Erythroblast (primary cell): ENCODE data around the gene AHNAK2.

Experiments
- GATA1 ChIP-seq: IDR thresholded peaks from 2 replicates; pipeline ENCODE4 v1.6.1; 2011; ENCODE audit warnings: low read depth, mild to moderate bottlenecking, control low read depth, low read length, moderate library complexity
- POLR2A ChIP-seq: IDR thresholded peaks from 2 replicates; pipeline ENCODE4 v1.6.1; 2011; ENCODE audit warnings: mild to moderate bottlenecking, low read length

DNA sequence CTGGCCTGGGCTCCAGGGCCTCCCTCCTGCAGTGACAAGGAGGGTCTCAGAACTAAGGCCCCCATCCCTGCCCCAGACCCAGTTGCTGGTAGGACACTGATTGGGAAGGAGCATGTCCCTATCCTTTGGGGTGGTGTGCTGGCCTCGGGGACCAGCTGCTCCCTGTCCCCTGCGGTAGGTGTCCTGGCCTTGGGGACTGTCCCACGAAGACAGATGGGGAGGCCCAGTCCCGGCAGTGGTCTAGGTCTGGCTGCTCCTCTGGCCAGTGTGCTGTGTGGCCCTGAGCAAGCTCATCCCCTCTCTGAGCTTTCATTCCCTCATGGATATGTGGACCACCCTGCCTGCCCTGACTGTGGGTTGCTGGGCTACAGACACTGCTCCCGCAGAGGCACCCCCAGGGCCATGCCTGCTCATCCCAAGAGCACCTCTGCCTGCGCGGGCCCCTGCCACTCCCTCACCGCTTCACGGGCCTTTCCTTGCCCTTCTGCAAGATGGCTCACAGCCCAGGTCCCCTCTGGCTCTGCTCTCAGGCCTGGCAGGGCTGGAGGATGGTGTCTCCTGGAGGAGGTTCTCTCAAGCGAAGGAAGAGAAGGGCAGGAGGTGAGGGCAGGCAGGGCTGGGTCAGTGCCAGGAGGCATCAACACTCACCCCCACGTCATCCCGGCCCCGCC is 12.5 kb downstream of the AHNAK2 start:
- TF ChIP-seq POLR2A = no peak
- no peak for TF ChIP-seq GATA1
